ENCODE measurements around the gene NFATC2IP. TPM values are rescaled to one million over a fixed set of nuclear protein-coding genes. Genes with fewer than 3 reads are reported as not detected.
A peak's percentile ranks its signal among the peaks of the same experiment; 100 is the strongest.

Gene NFATC2IP
- total and polyA plus RNA-seq, 10 of the 15 experiments (the other 5 are each of a cell fraction or from before 2014, with no cell fraction given) = 12.2 to 93.9 (median 46.9) TPM

- WGBS (ENCODE audit: insufficient coverage, insufficient replicate concordance, low lambda C conversion rate, missing lambda C conversion rate) = 63% methylated on average over 10 of the region's 11 CpGs
- SMC1A ChIA-PET (ENCODE audit: uncharacterized antibody, unreplicated experiment) = no interaction called here
- intact Hi-C loops (cut with micrococcal nuclease; ENCODE audit: unreplicated experiment) = no loop called here
Observed at GRCh38 chr16:28902909-28903308, 47.8 kb upstream of the NFATC2IP start.

GRCh38 chr16:28903344-28904042 is 47.2 kb upstream of the NFATC2IP start:
- Histone ChIP-seq H3K4me2 (ENCODE audit: control insufficient read depth, insufficient read depth) (no peak overlapping the region), H3K27me3 (replicated peaks in 1 of 2; ENCODE audit: control insufficient read depth in 2 of 2, insufficient read depth in 2 of 2, low read length in 1 of 2) (no peaks in the 10 kb centered on the region), H3K4me1 (ENCODE audit: control insufficient read depth, insufficient read depth, low read length) (no peaks in the 10 kb centered on the region), H4K20me1 (ENCODE audit: control insufficient read depth, insufficient read depth) (no peaks in the 10 kb centered on the region), H2AFZ (ENCODE audit: control insufficient read depth, low read depth, low read length) (no peak overlapping the region), H3K79me2 (ENCODE audit: control insufficient read depth, insufficient read depth, low read length) (no peaks in the 10 kb centered on the region), H3K4me3 (no peak overlapping the region), H3K36me3 (ENCODE audit: control insufficient read depth in 2 of 2, insufficient read depth in 2 of 2, low read length in 1 of 2) (peaks cover 5% of the 10 kb centered on the region in 2 experiments; a peak in 3 of 4 replicates), H3K9me3 (replicated peaks; ENCODE audit: control insufficient read depth, insufficient read depth, low read length) (no peaks in the 10 kb centered on the region), H3K27ac (ENCODE audit: control insufficient read depth, insufficient read depth) (no peak overlapping the region), H3K9ac (ENCODE audit: control insufficient read depth, insufficient read depth, low read length) (no peak overlapping the region)
- intact Hi-C loops (cut with micrococcal nuclease; ENCODE audit: unreplicated experiment) = no loop called here
- FAIRE-seq = no peak
- CTCF ChIA-PET = interaction anchor here (1.2 kb wide), 1 partner anchor 42 kb away, joined by 3 read pairs; no protein-coding TSS in a partner anchor
- no peak for DNase-seq (ENCODE audit: low read depth, low spot score)
- BruUV-seq (replicated peaks) = no TSS peak
- no peak for TF ChIP-seq POLR2AphosphoS5 (IDR thresholded peaks at IDR 0.05; ENCODE audit: low read length)
- TF ChIP-seq POLR2A (IDR thresholded peaks at IDR 0.05; ENCODE audit: low read depth, low read length) = peak; percentile 64
- no peak for TF ChIP-seq ZNF217 (IDR thresholded peaks at IDR 0.05)
- no peak for TF ChIP-seq BCL3 (IDR thresholded peaks at IDR 0.05; ENCODE audit: borderline replicate concordance, insufficient read depth, low read depth, low read length, poor library complexity, severe bottlenecking)
- no peak for TF ChIP-seq HDAC2 (IDR thresholded peaks at IDR 0.05)
- no peak for TF ChIP-seq SKIL (IDR thresholded peaks at IDR 0.05; ENCODE audit: low read depth, poor library complexity, severe bottlenecking)
- RAD21 ChIA-PET (ENCODE audit: unreplicated experiment) = no interaction called here
- SMC1A ChIA-PET (ENCODE audit: uncharacterized antibody, unreplicated experiment) = no interaction called here
- POLR2A ChIA-PET = no interaction called here
- no peak for ATAC-seq
- in situ Hi-C loops (cut with MboI) = no loop called here
- WGBS (ENCODE audit: insufficient coverage, insufficient replicate concordance, low lambda C conversion rate, missing lambda C conversion rate) = 91% methylated on average over 24 of the region's 29 CpGs

More at GRCh38 chr16:28902909-28903308, 47.8 kb upstream of the NFATC2IP start:
- no peak overlapping the region for H3K9ac ChIP-seq (ENCODE audit: control insufficient read depth, insufficient read depth, low read length)
- ChIA-PET CTCF (interaction anchor here (1.2 kb wide), 1 partner anchor 42 kb away, joined by 3 read pairs; no protein-coding TSS in a partner anchor), RAD21 (ENCODE audit: unreplicated experiment) (no interaction called here), POLR2A (no interaction called here)
- TF ChIP-seq POLR2A (IDR thresholded peaks at IDR 0.05; ENCODE audit: low read depth, low read length) (0 out of 2 replicates have a peak, but pooled peaks have one; percentile 53), BRCA1 (IDR thresholded peaks at IDR 0.05; ENCODE audit: low read depth, low read length) (no peak)
- H3K36me3 ChIP-seq (ENCODE audit: control insufficient read depth in 2 of 2, insufficient read depth in 2 of 2, low read length in 1 of 2) = peaks cover 0 to 5% of the 10 kb centered on the region in 2 experiments; a peak in 2 of 4 replicates
- no TSS peak for BruUV-seq (replicated peaks)
- H3K27me3 ChIP-seq (replicated peaks in 1 of 2; ENCODE audit: control insufficient read depth in 2 of 2, insufficient read depth in 2 of 2, low read length in 1 of 2) = no peaks in the 10 kb centered on the region
- H4K20me1 ChIP-seq (ENCODE audit: control insufficient read depth, insufficient read depth) = no peaks in the 10 kb centered on the region
- H2AFZ ChIP-seq (ENCODE audit: control insufficient read depth, low read depth, low read length) = no peak overlapping the region
- no peaks in the 10 kb centered on the region for H3K9me3 ChIP-seq (replicated peaks; ENCODE audit: control insufficient read depth, insufficient read depth, low read length)
- H3K4me1 ChIP-seq (ENCODE audit: control insufficient read depth, insufficient read depth, low read length) = no peaks in the 10 kb centered on the region
- no peak for DNase-seq (ENCODE audit: low read depth, low spot score)
- in situ Hi-C loops (cut with MboI) = no loop called here
- peak; percentile 22 for ATAC-seq
- H3K27ac ChIP-seq (ENCODE audit: control insufficient read depth, insufficient read depth) = no peak overlapping the region
- H3K4me3 ChIP-seq = no peak overlapping the region
- no peak for FAIRE-seq
- no peaks in the 10 kb centered on the region for H3K79me2 ChIP-seq (ENCODE audit: control insufficient read depth, insufficient read depth, low read length)
- H3K4me2 ChIP-seq (ENCODE audit: control insufficient read depth, insufficient read depth) = no peak overlapping the region
